ENCODE data around the gene CCL26. TPM values are rescaled to one million over a fixed set of nuclear protein-coding genes. Genes with fewer than 3 reads are reported as not detected.
"Not testable (repeated sequence)": the region's sequence is repeated elsewhere in the genome, so short reads cannot be mapped to it uniquely, and the experiment has no call there.

Gene CCL26
- polyA plus RNA-seq, 2 of the 4 experiments (the other 2 are of a cell fraction): 2.5 to 11.6 TPM

DNA sequence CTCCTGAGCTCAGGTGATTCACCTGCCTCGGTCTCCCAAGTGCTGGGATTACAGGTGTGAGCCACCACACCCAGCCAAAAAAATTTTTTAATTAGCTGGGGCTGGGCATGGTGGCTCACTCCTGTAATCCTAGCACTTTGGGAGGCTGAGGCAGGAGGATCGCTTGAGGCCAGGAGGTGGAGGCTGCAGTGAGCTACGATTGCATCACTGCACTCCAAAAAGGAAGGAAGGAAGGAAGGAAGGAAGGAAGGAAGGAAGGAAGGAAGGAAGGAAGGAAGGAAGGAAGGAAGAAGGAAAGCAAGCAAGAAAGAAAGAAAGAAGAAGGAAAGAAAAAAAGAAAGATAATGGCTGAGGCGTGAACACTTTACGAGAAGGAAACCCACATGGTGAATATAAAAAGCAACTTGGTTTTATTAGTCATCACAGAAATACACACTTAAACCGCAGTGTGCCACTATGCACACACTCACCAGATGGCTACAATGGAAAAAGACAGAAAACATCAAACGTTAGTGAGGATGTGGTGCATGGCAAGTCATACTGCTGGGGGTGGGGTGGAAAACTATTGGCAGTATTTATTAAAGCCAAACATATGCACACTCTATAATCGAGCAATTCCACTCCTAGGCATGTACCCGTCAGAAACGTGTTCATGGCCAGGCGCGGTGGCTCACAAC is 4.4 kb upstream of the CCL26 start:
- DNase-seq (ENCODE audit: low read depth in 1 of 2, low spot score in 1 of 2) (peak in 1 of 2 experiments; percentile 59), FAIRE-seq (no peak), ATAC-seq (peak; percentile 32 to 72; a peak in 3 of 6 replicates)
- ChIA-PET CTCF (interaction anchor here (0.5 to 1.6 kb wide), 3 partner anchors 12 to 80 kb away, joined by 3 to 5 read pairs (median 5); no protein-coding TSS in a partner anchor), POLR2A (no interaction called here)
- no peak overlapping the region for H3K4me3 ChIP-seq
- H3K4me1 ChIP-seq: peaks cover 12% of the 10 kb centered on the region
- H3K27ac ChIP-seq: no peak overlapping the region
- no peak overlapping the region for H3K4me2 ChIP-seq
- TF ChIP-seq HEYL (CRISPR knock-in tag; IDR thresholded peaks at IDR 0.05): no peak
- no peak for TF ChIP-seq JUN (IDR thresholded peaks at IDR 0.05)
- no peak for TF ChIP-seq NFE2L2 (conservative IDR thresholded peaks at IDR 0.05; ENCODE audit: low read length)
- 0 out of 5 replicates have a peak, but pooled peaks of 1 of the 2 experiments have one; percentile 19 for TF ChIP-seq RAD21 (conservative IDR thresholded peaks at IDR 0.05 in 1 of 2, IDR thresholded peaks at IDR 0.05 in 1 of 2)
- no peak for TF ChIP-seq FOSB (CRISPR knock-in tag; IDR thresholded peaks at IDR 0.05)
- TF ChIP-seq HOXB13 (CRISPR knock-in tag; IDR thresholded peaks at IDR 0.05; ENCODE audit: low read depth): no peak
- no peak for TF ChIP-seq NPAS2 (CRISPR knock-in tag; IDR thresholded peaks at IDR 0.05; ENCODE audit: borderline replicate concordance)
- WGBS (ENCODE audit: missing lambda C conversion rate): 53% methylated on average over 11 of the region's 12 CpGs
- no peaks in the 10 kb centered on the region for H3K9me3 ChIP-seq

DNA sequence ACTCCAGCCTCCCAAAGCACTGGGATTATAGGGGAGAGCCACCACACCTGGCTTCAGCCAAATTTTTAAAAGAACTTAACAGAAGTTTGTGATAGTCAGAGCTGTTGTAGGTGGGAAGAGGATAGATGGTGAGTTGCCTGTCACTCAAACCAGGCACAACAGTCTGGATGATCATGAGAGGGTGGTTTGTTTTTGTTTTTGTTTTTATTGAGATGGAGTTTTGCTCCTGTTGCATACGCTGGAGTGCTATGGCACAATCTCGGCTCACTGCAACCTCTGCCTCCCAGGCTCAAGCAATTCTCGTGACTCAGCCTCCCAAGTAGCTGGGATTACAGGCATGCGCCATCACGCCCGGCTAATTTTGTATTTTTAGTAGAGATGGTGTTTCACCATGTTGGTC is 1.9 kb upstream of the CCL26 start:
- 90% methylated on average over 6 of the region's 6 CpGs for WGBS (ENCODE audit: missing lambda C conversion rate)
- ATAC-seq; H3K4me3 ChIP-seq; POLR2A ChIA-PET; H3K4me2 ChIP-seq; CTCF ChIA-PET; DNase-seq (ENCODE audit: low read depth in 1 of 2, low spot score in 1 of 2); FAIRE-seq; H3K9me3 ChIP-seq: not testable (repeated sequence)
- Histone ChIP-seq H3K27ac (peak overlapping the region in 1 of 2 experiments; percentile 9; a peak in 1 of 6 replicates), H3K4me1 (peaks cover 12% of the 10 kb centered on the region)

DNA sequence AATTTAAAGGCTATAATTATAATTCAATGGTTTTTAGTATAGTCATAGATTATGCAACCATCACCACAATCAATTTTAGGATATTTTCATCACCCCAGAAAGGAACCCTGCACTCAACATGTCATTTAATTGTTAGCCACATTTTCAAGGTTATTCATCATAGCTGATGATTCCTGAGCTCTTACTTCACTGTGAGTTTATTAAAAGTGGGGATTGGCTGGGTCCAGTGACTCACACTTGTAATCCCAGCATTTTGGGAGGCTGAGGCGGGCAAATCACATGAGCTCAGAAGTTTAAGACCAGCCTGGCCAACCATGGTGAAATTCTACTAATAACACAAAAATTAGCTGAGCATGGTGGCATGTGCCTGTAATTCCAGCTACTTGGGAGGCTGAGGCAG is 787 bp downstream of the CCL26 start:
- peaks cover 12% of the 10 kb centered on the region for H3K4me1 ChIP-seq
- ATAC-seq (no peak), FAIRE-seq (no peak), DNase-seq (ENCODE audit: low read depth in 1 of 2, low spot score in 1 of 2) (no peak)
- WGBS (ENCODE audit: missing lambda C conversion rate): 90% methylated on average over 1 of the region's 1 CpG
- ChIA-PET POLR2A (no interaction called here), CTCF (interaction anchor here (1.5 kb wide), 1 partner anchor 9 kb away, joined by 12 read pairs; no protein-coding TSS in a partner anchor)
- TF ChIP-seq EHF (CRISPR knock-in tag; IDR thresholded peaks at IDR 0.05): no peak
- no peak for TF ChIP-seq HOXB13 (CRISPR knock-in tag; IDR thresholded peaks at IDR 0.05; ENCODE audit: low read depth)
- TF ChIP-seq, protein P1, sequence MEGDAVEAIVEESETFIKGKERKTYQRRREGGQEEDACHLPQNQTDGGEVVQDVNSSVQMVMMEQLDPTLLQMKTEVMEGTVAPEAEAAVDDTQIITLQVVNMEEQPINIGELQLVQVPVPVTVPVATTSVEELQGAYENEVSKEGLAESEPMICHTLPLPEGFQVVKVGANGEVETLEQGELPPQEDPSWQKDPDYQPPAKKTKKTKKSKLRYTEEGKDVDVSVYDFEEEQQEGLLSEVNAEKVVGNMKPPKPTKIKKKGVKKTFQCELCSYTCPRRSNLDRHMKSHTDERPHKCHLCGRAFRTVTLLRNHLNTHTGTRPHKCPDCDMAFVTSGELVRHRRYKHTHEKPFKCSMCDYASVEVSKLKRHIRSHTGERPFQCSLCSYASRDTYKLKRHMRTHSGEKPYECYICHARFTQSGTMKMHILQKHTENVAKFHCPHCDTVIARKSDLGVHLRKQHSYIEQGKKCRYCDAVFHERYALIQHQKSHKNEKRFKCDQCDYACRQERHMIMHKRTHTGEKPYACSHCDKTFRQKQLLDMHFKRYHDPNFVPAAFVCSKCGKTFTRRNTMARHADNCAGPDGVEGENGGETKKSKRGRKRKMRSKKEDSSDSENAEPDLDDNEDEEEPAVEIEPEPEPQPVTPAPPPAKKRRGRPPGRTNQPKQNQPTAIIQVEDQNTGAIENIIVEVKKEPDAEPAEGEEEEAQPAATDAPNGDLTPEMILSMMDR (IDR thresholded peaks at IDR 0.05): no peak
- TF ChIP-seq ZSCAN20 (CRISPR knock-in tag; IDR thresholded peaks at IDR 0.05): no peak
- no peak for TF ChIP-seq NPAS2 (CRISPR knock-in tag; IDR thresholded peaks at IDR 0.05; ENCODE audit: borderline replicate concordance)
- no peak for TF ChIP-seq CHD4 (IDR thresholded peaks at IDR 0.05; ENCODE audit: borderline replicate concordance)
- no peak for TF ChIP-seq FOXS1 (CRISPR knock-in tag; IDR thresholded peaks at IDR 0.05)
- TF ChIP-seq NFE2L2 (conservative IDR thresholded peaks at IDR 0.05; ENCODE audit: low read length): no peak
- no peak for TF ChIP-seq POLR2A (IDR thresholded peaks at IDR 0.05; ENCODE audit: low read length)
- TF ChIP-seq EP300 (IDR thresholded peaks at IDR 0.05): no peak
- no peak for TF ChIP-seq RCOR1 (IDR thresholded peaks at IDR 0.05; ENCODE audit: low read depth, low read length)
- TF ChIP-seq CHD2 (IDR thresholded peaks at IDR 0.05; ENCODE audit: low read length, partially characterized antibody): no peak
- TF ChIP-seq BHLHE40 (IDR thresholded peaks at IDR 0.05; ENCODE audit: low read depth, low read length): no peak
- no peak for TF ChIP-seq POLR2AphosphoS2 (conservative IDR thresholded peaks at IDR 0.05; ENCODE audit: low read length)
- no peak for TF ChIP-seq KDM1A (IDR thresholded peaks at IDR 0.05; ENCODE audit: low read depth)
- TF ChIP-seq, protein P2, sequence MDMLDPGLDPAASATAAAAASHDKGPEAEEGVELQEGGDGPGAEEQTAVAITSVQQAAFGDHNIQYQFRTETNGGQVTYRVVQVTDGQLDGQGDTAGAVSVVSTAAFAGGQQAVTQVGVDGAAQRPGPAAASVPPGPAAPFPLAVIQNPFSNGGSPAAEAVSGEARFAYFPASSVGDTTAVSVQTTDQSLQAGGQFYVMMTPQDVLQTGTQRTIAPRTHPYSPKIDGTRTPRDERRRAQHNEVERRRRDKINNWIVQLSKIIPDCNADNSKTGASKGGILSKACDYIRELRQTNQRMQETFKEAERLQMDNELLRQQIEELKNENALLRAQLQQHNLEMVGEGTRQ (IDR thresholded peaks at IDR 0.05): no peak
- TF ChIP-seq HOXA7 (CRISPR knock-in tag; IDR thresholded peaks at IDR 0.05): no peak
- peak overlapping the region in 1 of 2 experiments; percentile 71; a peak in 3 of 6 replicates for H3K27ac ChIP-seq
- H3K4me3 ChIP-seq: no peak overlapping the region
- H3K4me2 ChIP-seq: no peak overlapping the region
- no peaks in the 10 kb centered on the region for H3K9me3 ChIP-seq
